ENCODE data around the gene UTP25. TPM values are rescaled to one million over a fixed set of nuclear protein-coding genes. Genes with fewer than 3 reads are reported as not detected.

UTP25 gene
- total and polyA plus RNA-seq, 2 donors (not counting 3 experiments of a cell fraction or from before 2014, with no cell fraction given) = 6.6 to 11.7 TPM

DNA sequence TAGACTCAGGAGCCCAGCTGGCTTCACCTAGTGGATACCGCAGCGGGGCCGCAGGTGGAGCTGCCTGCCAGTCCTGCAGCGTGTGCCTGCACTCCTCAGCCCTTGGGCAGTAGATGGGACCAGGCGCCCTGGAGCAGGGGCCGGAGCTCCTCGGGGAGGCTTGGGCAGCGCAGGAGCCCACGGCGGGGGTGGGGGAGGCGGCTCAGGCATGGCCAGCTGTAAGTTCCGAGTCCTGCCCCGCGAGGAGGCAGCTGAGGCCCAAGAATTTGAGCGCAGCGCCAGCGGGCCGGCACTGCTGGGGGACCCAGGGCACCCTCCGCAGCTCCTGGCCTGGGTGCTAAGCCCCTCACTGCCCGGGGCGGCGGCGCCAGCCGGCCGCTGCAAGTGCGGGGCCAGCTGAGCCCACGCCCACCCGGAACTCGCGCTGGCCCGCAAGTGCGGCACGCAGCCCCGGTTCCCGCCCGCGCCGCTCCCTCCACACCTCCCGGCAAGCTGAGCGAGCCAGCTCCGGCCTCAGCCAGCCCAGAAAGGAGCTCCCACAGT is 30.9 kb downstream of the UTP25 start:
- TF ChIP-seq, protein P1, sequence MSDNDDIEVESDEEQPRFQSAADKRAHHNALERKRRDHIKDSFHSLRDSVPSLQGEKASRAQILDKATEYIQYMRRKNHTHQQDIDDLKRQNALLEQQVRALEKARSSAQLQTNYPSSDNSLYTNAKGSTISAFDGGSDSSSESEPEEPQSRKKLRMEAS (IDR thresholded peaks at IDR 0.05; ENCODE audit: insufficient read depth, insufficient read length) = no peak
- TF ChIP-seq MYC (IDR thresholded peaks at IDR 0.05; ENCODE audit: low read depth, low read length) = no peak
- no peak for TF ChIP-seq FOS (IDR thresholded peaks at IDR 0.05; ENCODE audit: borderline replicate concordance, insufficient read depth, low read length)
- TF ChIP-seq, protein P2, sequence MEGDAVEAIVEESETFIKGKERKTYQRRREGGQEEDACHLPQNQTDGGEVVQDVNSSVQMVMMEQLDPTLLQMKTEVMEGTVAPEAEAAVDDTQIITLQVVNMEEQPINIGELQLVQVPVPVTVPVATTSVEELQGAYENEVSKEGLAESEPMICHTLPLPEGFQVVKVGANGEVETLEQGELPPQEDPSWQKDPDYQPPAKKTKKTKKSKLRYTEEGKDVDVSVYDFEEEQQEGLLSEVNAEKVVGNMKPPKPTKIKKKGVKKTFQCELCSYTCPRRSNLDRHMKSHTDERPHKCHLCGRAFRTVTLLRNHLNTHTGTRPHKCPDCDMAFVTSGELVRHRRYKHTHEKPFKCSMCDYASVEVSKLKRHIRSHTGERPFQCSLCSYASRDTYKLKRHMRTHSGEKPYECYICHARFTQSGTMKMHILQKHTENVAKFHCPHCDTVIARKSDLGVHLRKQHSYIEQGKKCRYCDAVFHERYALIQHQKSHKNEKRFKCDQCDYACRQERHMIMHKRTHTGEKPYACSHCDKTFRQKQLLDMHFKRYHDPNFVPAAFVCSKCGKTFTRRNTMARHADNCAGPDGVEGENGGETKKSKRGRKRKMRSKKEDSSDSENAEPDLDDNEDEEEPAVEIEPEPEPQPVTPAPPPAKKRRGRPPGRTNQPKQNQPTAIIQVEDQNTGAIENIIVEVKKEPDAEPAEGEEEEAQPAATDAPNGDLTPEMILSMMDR (IDR thresholded peaks at IDR 0.05; ENCODE audit: extremely low read depth in 1 of 2, insufficient read depth in 1 of 2, low read depth in 1 of 2, low read length in 2 of 2) = no peak
- no peak for TF ChIP-seq POLR2AphosphoS5 (IDR thresholded peaks at IDR 0.05; ENCODE audit: insufficient read depth, low read depth, low read length)
- no peak for TF ChIP-seq JUN (IDR thresholded peaks at IDR 0.05; ENCODE audit: borderline replicate concordance, insufficient read depth, insufficient read length, low read depth)
- no peak for TF ChIP-seq EZH2 (IDR thresholded peaks at IDR 0.05; ENCODE audit: borderline replicate concordance, low read depth, low read length, severe bottlenecking)
- TF ChIP-seq GATA2 (IDR thresholded peaks at IDR 0.05; ENCODE audit: insufficient read depth, insufficient read length, low read depth, low read length) = no peak
- no peak for TF ChIP-seq POLR2A (IDR thresholded peaks at IDR 0.05; ENCODE audit: low read depth, low read length)
- no peaks in the 10 kb centered on the region for H3K9me1 ChIP-seq (replicated peaks; ENCODE audit: control insufficient read depth, extremely low read depth, insufficient read depth, low read length)
- no peak overlapping the region for H3K9ac ChIP-seq (replicated peaks; ENCODE audit: extremely low read depth, insufficient read depth, low read length)
- intact Hi-C loops (cut with micrococcal nuclease) (no loop called here), dilution Hi-C loops (cut with MboI; ENCODE audit: extremely low pct_ligation_motif_present, low sequenced_read_pairs) (no loop called here)
- H3K9me3 ChIP-seq (replicated peaks; ENCODE audit: control insufficient read depth, insufficient read depth, low read length) = no peaks in the 10 kb centered on the region
- H3K4me2 ChIP-seq (ENCODE audit: insufficient read depth, low read length) = no peak overlapping the region
- FAIRE-seq (no peak), DNase-seq (ENCODE audit: low read depth, low spot score) (no peak)
- no peak overlapping the region for H3K27ac ChIP-seq (ENCODE audit: insufficient read depth, low read depth, low read length)
- peaks cover 2% of the 10 kb centered on the region for H3K4me1 ChIP-seq (ENCODE audit: control insufficient read depth, extremely low read depth, insufficient read depth, low read length)
- no peaks in the 10 kb centered on the region for H4K20me1 ChIP-seq (replicated peaks; ENCODE audit: control insufficient read depth, extremely low read depth, insufficient read depth, low read length)
- no TSS peak for BruUV-seq (replicated peaks)
- H2AFZ ChIP-seq (ENCODE audit: low read depth, low read length) = no peak overlapping the region
- H3K79me2 ChIP-seq (ENCODE audit: control insufficient read depth, insufficient read depth, low read length) = no peaks in the 10 kb centered on the region
- CTCF ChIA-PET = interaction anchor here (0.6 to 4.5 kb wide), 7 partner anchors 9 to 134 kb away, joined by 4 to 125 read pairs (median 5); no protein-coding TSS in a partner anchor
- peaks cover 11% of the 10 kb centered on the region in 2 experiments for H3K27me3 ChIP-seq (ENCODE audit: control insufficient read depth in 2 of 2, insufficient read depth in 2 of 2, low read length in 2 of 2)
- POLR2A ChIA-PET = no interaction called here
- peaks cover 5 to 6% of the 10 kb centered on the region in 2 experiments for H3K36me3 ChIP-seq (ENCODE audit: control insufficient read depth in 2 of 2, extremely low read depth in 1 of 2, insufficient read depth in 2 of 2, low read length in 2 of 2)
- no peak overlapping the region for H3K4me3 ChIP-seq (replicated peaks in 1 of 3; ENCODE audit: insufficient read depth in 1 of 3, low read depth in 1 of 3, low read length in 3 of 3)

All from endothelial cell of umbilical vein (primary cell).